ENCODE results near the gene S100A1. TPM values are rescaled to one million over a fixed set of nuclear protein-coding genes. Genes with fewer than 3 reads are reported as not detected.

The S100A1 gene
- total and polyA plus RNA-seq, 10 of the 15 experiments (the other 5 are each of a cell fraction or from before 2014, with no cell fraction given), result 0.13 to 0.29 TPM; not detected in 8

DNA sequence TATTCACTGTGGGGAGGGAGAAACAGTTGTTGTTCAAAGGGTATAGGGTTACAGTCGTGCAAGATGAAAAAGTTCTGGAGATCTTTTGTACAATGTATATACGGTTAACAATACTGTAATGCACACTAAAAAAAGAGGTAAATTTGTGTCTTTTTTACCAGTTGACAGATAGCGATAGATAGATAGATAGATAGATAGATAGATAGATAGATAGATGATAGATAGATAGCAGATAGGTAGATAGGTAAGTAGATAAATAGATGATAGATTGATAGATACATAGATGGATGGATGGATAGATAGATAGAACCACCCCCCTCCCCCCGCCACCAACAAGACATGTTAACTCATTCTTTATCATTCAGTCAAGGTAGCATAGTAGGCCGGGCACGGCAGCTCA is 25.5 kb upstream of the S100A1 start:
- Histone ChIP-seq H3K36me3 (ENCODE audit: control insufficient read depth in 2 of 2, insufficient read depth in 2 of 2, low read length in 1 of 2) (no peaks in the 10 kb centered on the region), H3K4me1 (ENCODE audit: control insufficient read depth, insufficient read depth, low read length) (peaks cover 15% of the 10 kb centered on the region), H3K9me3 (replicated peaks; ENCODE audit: control insufficient read depth, insufficient read depth, low read length) (no peaks in the 10 kb centered on the region), H3K9ac (ENCODE audit: control insufficient read depth, insufficient read depth, low read length) (no peak overlapping the region), H4K20me1 (ENCODE audit: control insufficient read depth, insufficient read depth) (no peaks in the 10 kb centered on the region), H3K4me2 (ENCODE audit: control insufficient read depth, insufficient read depth) (no peak overlapping the region), H3K4me3 (no peak overlapping the region), H3K27ac (ENCODE audit: control insufficient read depth, insufficient read depth) (no peak overlapping the region), H3K27me3 (replicated peaks in 1 of 2; ENCODE audit: control insufficient read depth in 2 of 2, insufficient read depth in 2 of 2, low read length in 1 of 2) (no peaks in the 10 kb centered on the region), H3K79me2 (ENCODE audit: control insufficient read depth, insufficient read depth, low read length) (no peaks in the 10 kb centered on the region), H2AFZ (ENCODE audit: control insufficient read depth, low read depth, low read length) (no peak overlapping the region)
- intact Hi-C loops (cut with micrococcal nuclease; ENCODE audit: unreplicated experiment) (no loop called here), in situ Hi-C loops (cut with MboI) (no loop called here)
- ChIA-PET CTCF (interaction anchor here (2.3 to 3.2 kb wide), 3 partner anchors 14 to 30 kb away, joined by 7 to 18 read pairs (median 9); partner anchors contain the start of genes S100A13 and S100A14), SMC1A (ENCODE audit: uncharacterized antibody, unreplicated experiment) (interaction anchor here (3.6 kb wide), 1 partner anchor 15 kb away, joined by 10 read pairs; no protein-coding TSS in a partner anchor), RAD21 (ENCODE audit: unreplicated experiment) (no interaction called here), POLR2A (interaction anchor here (0.6 to 0.7 kb wide), 2 partner anchors 68 to 437 kb away, joined by 3 to 4 read pairs; partner anchors contain the start of gene ILF2)
- DNase-seq (ENCODE audit: low read depth, low spot score) (no peak), ATAC-seq (no peak), FAIRE-seq (no peak)
- WGBS (ENCODE audit: insufficient coverage, insufficient replicate concordance, low lambda C conversion rate, missing lambda C conversion rate), result 80% methylated on average over 6 of the region's 6 CpGs
- BruUV-seq (replicated peaks), result no TSS peak
- TF ChIP-seq TARDBP (IDR thresholded peaks at IDR 0.05; ENCODE audit: borderline replicate concordance) (no peak), TCF3 (IDR thresholded peaks at IDR 0.05; ENCODE audit: borderline replicate concordance, insufficient read depth, low read depth, low read length) (no peak), CREB1 (IDR thresholded peaks at IDR 0.05; ENCODE audit: low read depth) (no peak), PAX8 (IDR thresholded peaks at IDR 0.05) (no peak), POLR2AphosphoS5 (IDR thresholded peaks at IDR 0.05; ENCODE audit: low read length) (no peak), TAF1 (IDR thresholded peaks at IDR 0.05; ENCODE audit: borderline replicate concordance, low read depth, low read length) (no peak)
- TF ChIP-seq, protein P1, sequence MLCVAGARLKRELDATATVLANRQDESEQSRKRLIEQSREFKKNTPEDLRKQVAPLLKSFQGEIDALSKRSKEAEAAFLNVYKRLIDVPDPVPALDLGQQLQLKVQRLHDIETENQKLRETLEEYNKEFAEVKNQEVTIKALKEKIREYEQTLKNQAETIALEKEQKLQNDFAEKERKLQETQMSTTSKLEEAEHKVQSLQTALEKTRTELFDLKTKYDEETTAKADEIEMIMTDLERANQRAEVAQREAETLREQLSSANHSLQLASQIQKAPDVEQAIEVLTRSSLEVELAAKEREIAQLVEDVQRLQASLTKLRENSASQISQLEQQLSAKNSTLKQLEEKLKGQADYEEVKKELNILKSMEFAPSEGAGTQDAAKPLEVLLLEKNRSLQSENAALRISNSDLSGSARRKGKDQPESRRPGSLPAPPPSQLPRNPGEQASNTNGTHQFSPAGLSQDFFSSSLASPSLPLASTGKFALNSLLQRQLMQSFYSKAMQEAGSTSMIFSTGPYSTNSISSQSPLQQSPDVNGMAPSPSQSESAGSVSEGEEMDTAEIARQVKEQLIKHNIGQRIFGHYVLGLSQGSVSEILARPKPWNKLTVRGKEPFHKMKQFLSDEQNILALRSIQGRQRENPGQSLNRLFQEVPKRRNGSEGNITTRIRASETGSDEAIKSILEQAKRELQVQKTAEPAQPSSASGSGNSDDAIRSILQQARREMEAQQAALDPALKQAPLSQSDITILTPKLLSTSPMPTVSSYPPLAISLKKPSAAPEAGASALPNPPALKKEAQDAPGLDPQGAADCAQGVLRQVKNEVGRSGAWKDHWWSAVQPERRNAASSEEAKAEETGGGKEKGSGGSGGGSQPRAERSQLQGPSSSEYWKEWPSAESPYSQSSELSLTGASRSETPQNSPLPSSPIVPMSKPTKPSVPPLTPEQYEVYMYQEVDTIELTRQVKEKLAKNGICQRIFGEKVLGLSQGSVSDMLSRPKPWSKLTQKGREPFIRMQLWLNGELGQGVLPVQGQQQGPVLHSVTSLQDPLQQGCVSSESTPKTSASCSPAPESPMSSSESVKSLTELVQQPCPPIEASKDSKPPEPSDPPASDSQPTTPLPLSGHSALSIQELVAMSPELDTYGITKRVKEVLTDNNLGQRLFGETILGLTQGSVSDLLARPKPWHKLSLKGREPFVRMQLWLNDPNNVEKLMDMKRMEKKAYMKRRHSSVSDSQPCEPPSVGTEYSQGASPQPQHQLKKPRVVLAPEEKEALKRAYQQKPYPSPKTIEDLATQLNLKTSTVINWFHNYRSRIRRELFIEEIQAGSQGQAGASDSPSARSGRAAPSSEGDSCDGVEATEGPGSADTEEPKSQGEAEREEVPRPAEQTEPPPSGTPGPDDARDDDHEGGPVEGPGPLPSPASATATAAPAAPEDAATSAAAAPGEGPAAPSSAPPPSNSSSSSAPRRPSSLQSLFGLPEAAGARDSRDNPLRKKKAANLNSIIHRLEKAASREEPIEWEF (IDR thresholded peaks at IDR 0.05; ENCODE audit: insufficient replicate concordance, low read depth, low read length), result no peak
- TF ChIP-seq, protein P2, sequence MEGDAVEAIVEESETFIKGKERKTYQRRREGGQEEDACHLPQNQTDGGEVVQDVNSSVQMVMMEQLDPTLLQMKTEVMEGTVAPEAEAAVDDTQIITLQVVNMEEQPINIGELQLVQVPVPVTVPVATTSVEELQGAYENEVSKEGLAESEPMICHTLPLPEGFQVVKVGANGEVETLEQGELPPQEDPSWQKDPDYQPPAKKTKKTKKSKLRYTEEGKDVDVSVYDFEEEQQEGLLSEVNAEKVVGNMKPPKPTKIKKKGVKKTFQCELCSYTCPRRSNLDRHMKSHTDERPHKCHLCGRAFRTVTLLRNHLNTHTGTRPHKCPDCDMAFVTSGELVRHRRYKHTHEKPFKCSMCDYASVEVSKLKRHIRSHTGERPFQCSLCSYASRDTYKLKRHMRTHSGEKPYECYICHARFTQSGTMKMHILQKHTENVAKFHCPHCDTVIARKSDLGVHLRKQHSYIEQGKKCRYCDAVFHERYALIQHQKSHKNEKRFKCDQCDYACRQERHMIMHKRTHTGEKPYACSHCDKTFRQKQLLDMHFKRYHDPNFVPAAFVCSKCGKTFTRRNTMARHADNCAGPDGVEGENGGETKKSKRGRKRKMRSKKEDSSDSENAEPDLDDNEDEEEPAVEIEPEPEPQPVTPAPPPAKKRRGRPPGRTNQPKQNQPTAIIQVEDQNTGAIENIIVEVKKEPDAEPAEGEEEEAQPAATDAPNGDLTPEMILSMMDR (IDR thresholded peaks at IDR 0.05 in 2 of 3, conservative IDR thresholded peaks at IDR 0.05 in 1 of 3; ENCODE audit: control insufficient read depth in 2 of 3, extremely low read depth in 1 of 3, insufficient read depth in 1 of 3, low read depth in 3 of 3, low read length in 3 of 3), result no peak
- TF ChIP-seq, protein P3, sequence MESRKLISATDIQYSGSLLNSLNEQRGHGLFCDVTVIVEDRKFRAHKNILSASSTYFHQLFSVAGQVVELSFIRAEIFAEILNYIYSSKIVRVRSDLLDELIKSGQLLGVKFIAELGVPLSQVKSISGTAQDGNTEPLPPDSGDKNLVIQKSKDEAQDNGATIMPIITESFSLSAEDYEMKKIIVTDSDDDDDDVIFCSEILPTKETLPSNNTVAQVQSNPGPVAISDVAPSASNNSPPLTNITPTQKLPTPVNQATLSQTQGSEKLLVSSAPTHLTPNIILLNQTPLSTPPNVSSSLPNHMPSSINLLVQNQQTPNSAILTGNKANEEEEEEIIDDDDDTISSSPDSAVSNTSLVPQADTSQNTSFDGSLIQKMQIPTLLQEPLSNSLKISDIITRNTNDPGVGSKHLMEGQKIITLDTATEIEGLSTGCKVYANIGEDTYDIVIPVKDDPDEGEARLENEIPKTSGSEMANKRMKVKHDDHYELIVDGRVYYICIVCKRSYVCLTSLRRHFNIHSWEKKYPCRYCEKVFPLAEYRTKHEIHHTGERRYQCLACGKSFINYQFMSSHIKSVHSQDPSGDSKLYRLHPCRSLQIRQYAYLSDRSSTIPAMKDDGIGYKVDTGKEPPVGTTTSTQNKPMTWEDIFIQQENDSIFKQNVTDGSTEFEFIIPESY (IDR thresholded peaks at IDR 0.05), result no peak
- TF ChIP-seq, protein P4, sequence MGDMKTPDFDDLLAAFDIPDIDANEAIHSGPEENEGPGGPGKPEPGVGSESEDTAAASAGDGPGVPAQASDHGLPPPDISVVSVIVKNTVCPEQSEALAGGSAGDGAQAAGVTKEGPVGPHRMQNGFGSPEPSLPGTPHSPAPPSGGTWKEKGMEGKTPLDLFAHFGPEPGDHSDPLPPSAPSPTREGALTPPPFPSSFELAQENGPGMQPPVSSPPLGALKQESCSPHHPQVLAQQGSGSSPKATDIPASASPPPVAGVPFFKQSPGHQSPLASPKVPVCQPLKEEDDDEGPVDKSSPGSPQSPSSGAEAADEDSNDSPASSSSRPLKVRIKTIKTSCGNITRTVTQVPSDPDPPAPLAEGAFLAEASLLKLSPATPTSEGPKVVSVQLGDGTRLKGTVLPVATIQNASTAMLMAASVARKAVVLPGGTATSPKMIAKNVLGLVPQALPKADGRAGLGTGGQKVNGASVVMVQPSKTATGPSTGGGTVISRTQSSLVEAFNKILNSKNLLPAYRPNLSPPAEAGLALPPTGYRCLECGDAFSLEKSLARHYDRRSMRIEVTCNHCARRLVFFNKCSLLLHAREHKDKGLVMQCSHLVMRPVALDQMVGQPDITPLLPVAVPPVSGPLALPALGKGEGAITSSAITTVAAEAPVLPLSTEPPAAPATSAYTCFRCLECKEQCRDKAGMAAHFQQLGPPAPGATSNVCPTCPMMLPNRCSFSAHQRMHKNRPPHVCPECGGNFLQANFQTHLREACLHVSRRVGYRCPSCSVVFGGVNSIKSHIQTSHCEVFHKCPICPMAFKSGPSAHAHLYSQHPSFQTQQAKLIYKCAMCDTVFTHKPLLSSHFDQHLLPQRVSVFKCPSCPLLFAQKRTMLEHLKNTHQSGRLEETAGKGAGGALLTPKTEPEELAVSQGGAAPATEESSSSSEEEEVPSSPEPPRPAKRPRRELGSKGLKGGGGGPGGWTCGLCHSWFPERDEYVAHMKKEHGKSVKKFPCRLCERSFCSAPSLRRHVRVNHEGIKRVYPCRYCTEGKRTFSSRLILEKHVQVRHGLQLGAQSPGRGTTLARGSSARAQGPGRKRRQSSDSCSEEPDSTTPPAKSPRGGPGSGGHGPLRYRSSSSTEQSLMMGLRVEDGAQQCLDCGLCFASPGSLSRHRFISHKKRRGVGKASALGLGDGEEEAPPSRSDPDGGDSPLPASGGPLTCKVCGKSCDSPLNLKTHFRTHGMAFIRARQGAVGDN (IDR thresholded peaks at IDR 0.05), result no peak
